ENCODE measurements around the gene ARRDC4.

GRCh38 chr15:97955035-97955434 lies 5.5 kb upstream of the ARRDC4 start:
- TF ChIP-seq NR2C2 (CRISPR knock-in tag; IDR thresholded peaks at IDR 0.05) (no peak), KAT7 (CRISPR knock-in tag; IDR thresholded peaks at IDR 0.05; ENCODE audit: borderline replicate concordance) (no peak), CREB1 (CRISPR knock-in tag; IDR thresholded peaks at IDR 0.05) (no peak), ETV6 (CRISPR knock-in tag; IDR thresholded peaks at IDR 0.05) (no peak)
